ENCODE results near the gene NPRL2. TPM values are rescaled to one million over a fixed set of nuclear protein-coding genes. Genes with fewer than 3 reads are reported as not detected.

Gene NPRL2
- total and polyA plus RNA-seq, 2 of the 13 experiments (the other 11 are each of a cell fraction or from before 2014, with no cell fraction given): 30.6 to 51.4 TPM

DNA sequence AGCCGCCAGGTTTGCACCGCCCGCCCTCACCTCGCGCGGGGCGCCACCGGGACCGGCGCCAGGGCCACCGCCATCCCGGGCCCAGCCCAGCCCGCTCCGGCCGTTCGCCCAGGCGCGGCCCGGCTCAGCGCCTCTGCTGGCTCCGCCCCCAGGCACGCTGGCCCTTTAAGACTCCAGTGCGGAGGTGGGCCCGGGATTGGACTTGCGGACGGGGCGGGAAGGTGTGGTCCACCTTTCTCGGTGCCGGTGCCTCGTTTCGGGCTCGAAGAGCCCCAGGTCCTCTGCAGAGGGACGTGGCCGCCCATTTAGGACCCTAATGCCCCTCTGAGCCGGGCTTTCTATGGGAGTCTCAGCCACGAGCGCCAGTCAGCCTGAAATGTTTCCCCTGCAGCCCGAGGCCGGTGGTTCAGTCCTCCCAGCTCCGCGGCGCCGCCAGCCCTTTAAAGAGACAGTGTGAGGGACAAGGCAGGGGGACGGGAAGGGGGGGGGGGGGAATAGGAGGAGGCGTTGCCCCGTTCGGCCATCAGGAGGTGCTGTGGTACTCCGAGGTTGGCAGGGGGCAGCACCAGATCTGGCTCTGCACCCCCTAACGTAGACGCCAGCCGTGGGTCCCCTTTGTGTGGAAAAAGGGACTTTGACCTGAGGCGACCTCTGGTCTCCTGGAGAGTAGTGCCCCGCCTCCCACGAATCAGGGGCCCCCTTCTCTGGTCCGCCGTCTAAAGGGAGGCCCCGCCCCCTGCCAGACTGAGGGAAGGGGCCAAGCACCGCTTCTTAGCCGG lies 29.1 kb downstream of the NPRL2 start (continued):
- TF ChIP-seq NFIC (IDR thresholded peaks at IDR 0.05; ENCODE audit: low read length) (no peak; the same call in 1 of the 2 replicates), ZNF547 (CRISPR knock-in tag; IDR thresholded peaks at IDR 0.05) (no peak), ZNF788 (CRISPR knock-in tag; IDR thresholded peaks at IDR 0.05; ENCODE audit: borderline replicate concordance) (peak; percentile 41; the same call in 1 of the 2 replicates), SMAD3 (CRISPR knock-in tag; IDR thresholded peaks at IDR 0.05) (peak; percentile 39; the same call in 1 of the 2 replicates), ZEB1 (IDR thresholded peaks at IDR 0.05; ENCODE audit: insufficient replicate concordance, low read depth) (peak; percentile 50), DNMT1 (CRISPR knock-in tag; IDR thresholded peaks at IDR 0.05) (no peak), FOXM1 (CRISPR knock-in tag; IDR thresholded peaks at IDR 0.05) (no peak), TAF1 (CRISPR knock-in tag; IDR thresholded peaks at IDR 0.05) (0 out of 2 replicates have a peak, but pooled peaks have one; percentile 4), NRL (CRISPR knock-in tag; IDR thresholded peaks at IDR 0.05; ENCODE audit: borderline replicate concordance) (no peak; the same call in 1 of the 2 replicates), ZNF841 (CRISPR knock-in tag; IDR thresholded peaks at IDR 0.05; ENCODE audit: borderline replicate concordance) (no peak), HMG20A (CRISPR knock-in tag; IDR thresholded peaks at IDR 0.05; ENCODE audit: borderline replicate concordance) (no peak), SNAI1 (CRISPR knock-in tag; IDR thresholded peaks at IDR 0.05; ENCODE audit: borderline replicate concordance) (0 out of 2 replicates have a peak, but pooled peaks have one; percentile 30), KMT2A (CRISPR knock-in tag; IDR thresholded peaks at IDR 0.05) (0 out of 2 replicates have a peak, but pooled peaks have one; percentile 28), TBX3 (IDR thresholded peaks at IDR 0.05; ENCODE audit: borderline replicate concordance) (peak; percentile 31; the same call in 1 of the 2 replicates), TAF15 (IDR thresholded peaks at IDR 0.05; ENCODE audit: low read depth, low read length, poor library complexity, severe bottlenecking) (no peak), SP5 (CRISPR knock-in tag; IDR thresholded peaks at IDR 0.05; ENCODE audit: borderline replicate concordance, low read depth) (peak; percentile 95), ZSCAN22 (CRISPR knock-in tag; IDR thresholded peaks at IDR 0.05) (peak; percentile 99)
- TF ChIP-seq, protein P1, sequence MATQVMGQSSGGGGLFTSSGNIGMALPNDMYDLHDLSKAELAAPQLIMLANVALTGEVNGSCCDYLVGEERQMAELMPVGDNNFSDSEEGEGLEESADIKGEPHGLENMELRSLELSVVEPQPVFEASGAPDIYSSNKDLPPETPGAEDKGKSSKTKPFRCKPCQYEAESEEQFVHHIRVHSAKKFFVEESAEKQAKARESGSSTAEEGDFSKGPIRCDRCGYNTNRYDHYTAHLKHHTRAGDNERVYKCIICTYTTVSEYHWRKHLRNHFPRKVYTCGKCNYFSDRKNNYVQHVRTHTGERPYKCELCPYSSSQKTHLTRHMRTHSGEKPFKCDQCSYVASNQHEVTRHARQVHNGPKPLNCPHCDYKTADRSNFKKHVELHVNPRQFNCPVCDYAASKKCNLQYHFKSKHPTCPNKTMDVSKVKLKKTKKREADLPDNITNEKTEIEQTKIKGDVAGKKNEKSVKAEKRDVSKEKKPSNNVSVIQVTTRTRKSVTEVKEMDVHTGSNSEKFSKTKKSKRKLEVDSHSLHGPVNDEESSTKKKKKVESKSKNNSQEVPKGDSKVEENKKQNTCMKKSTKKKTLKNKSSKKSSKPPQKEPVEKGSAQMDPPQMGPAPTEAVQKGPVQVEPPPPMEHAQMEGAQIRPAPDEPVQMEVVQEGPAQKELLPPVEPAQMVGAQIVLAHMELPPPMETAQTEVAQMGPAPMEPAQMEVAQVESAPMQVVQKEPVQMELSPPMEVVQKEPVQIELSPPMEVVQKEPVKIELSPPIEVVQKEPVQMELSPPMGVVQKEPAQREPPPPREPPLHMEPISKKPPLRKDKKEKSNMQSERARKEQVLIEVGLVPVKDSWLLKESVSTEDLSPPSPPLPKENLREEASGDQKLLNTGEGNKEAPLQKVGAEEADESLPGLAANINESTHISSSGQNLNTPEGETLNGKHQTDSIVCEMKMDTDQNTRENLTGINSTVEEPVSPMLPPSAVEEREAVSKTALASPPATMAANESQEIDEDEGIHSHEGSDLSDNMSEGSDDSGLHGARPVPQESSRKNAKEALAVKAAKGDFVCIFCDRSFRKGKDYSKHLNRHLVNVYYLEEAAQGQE (IDR thresholded peaks at IDR 0.05; ENCODE audit: borderline replicate concordance in 1 of 2, low read depth in 1 of 2, low read length in 2 of 2): no peak
- TF ChIP-seq, protein P2, sequence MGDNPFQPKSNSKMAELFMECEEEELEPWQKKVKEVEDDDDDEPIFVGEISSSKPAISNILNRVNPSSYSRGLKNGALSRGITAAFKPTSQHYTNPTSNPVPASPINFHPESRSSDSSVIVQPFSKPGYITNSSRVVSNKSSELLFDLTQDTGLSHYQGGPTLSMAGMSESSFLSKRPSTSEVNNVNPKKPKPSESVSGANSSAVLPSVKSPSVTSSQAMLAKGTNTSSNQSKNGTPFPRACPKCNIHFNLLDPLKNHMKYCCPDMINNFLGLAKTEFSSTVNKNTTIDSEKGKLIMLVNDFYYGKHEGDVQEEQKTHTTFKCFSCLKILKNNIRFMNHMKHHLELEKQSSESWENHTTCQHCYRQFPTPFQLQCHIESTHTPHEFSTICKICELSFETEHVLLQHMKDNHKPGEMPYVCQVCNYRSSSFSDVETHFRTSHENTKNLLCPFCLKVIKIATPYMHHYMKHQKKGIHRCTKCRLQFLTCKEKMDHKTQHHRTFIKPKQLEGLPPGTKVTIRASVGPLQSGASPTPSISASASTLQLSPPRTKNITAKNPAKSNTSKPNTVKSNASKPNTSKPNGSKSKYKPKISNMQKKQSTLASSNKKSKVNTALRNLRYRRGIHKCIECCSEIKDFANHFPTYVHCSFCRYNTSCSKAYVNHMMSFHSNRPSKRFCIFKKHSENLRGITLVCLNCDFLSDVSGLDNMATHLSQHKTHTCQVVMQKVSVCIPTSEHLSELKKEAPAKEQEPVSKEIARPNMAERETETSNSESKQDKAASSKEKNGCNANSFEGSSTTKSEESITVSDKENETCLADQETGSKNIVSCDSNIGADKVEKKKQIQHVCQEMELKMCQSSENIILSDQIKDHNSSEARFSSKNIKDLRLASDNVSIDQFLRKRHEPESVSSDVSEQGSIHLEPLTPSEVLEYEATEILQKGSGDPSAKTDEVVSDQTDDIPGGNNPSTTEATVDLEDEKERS (CRISPR knock-in tag; IDR thresholded peaks at IDR 0.05): 0 out of 2 replicates have a peak, but pooled peaks have one; percentile 72
- TF ChIP-seq, protein P3, sequence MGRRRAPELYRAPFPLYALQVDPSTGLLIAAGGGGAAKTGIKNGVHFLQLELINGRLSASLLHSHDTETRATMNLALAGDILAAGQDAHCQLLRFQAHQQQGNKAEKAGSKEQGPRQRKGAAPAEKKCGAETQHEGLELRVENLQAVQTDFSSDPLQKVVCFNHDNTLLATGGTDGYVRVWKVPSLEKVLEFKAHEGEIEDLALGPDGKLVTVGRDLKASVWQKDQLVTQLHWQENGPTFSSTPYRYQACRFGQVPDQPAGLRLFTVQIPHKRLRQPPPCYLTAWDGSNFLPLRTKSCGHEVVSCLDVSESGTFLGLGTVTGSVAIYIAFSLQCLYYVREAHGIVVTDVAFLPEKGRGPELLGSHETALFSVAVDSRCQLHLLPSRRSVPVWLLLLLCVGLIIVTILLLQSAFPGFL (CRISPR knock-in tag; IDR thresholded peaks at IDR 0.05): no peak

Data from HepG2 (cell line).